Prostate gland (tissue), 2 donors: ENCODE data around the gene ECSIT. TPM values are rescaled to one million over a fixed set of nuclear protein-coding genes. Genes with fewer than 3 reads are reported as not detected.

Experiments
- DNase-seq: peaks from one replicate; pipeline ENCODE4 v3.0.0-alpha.2; 2019; ENCODE audit warnings: low spot score
- H3K27ac ChIP-seq, 2 donors: fragments of 200-600 bp; sonication (generic); 2 replicates each; pipeline ENCODE4 v1.5.1; 2017 to 2019
- H3K27me3 ChIP-seq: fragments of 200-600 bp; sonication (generic); replicated peaks from 2 replicates; pipeline ENCODE4 v1.5.1; 2019; ENCODE audit not compliant: insufficient read depth
- H3K36me3 ChIP-seq, 2 donors: fragments of 200-600 bp; sonication (generic); 1 replicate in 1 of 2; 2 replicates in 1 of 2; pipeline versions ENCODE4 v1.5.1 to v1.8.1; 2017 to 2019
- H3K4me1 ChIP-seq: fragments of 200-600 bp; sonication (generic); replicated peaks from 2 replicates; pipeline ENCODE4 v1.5.1; 2019
- H3K4me3 ChIP-seq, 2 donors: fragments of 200-600 bp; sonication (generic); 2 replicates each; pipeline ENCODE4 v1.5.1; 2017 to 2019
- H3K9me3 ChIP-seq: fragments of 200-600 bp; sonication (generic); 2 replicates; pipeline ENCODE4 v1.5.1; 2017
- CTCF ChIP-seq, 4 experiments: fragments of 200-600 bp in 2 of 4; fragments of 450-650 bp in 2 of 4; sonication (generic) in 2 of 4; IDR thresholded peaks; 1 replicate in 3 of 4; 2 replicates in 1 of 4; pipeline ENCODE4 v1.5.1; 2016 to 2019; ENCODE audit warnings: antibody characterized with exemption in 4 of 4, mild to moderate bottlenecking in 2 of 4, moderate library complexity in 2 of 4
- POLR2A ChIP-seq: fragments of 450-650 bp; IDR thresholded peaks from one replicate; pipeline ENCODE4 v1.6.1; 2016; ENCODE audit warnings: antibody characterized with exemption, mild to moderate bottlenecking
- POLR2AphosphoS5 ChIP-seq: sonication (generic); formaldehyde crosslinking; IDR thresholded peaks from one replicate; pipeline ENCODE4 v1.6.1; 2017; ENCODE audit warnings: antibody characterized with exemption
- WGBS: methylation state at CpG from one replicate; pipeline ENCODE4 v1.1.5; 2018; 5-methylcytosine and 5-hydroxymethylcytosine counted together
- intact Hi-C: fragments of 100-400 bp; cut with DNase I; formaldehyde crosslinking; loops from one replicate; pipeline ENCODE4 v1.14.2; 2022
- total RNA-seq, 2 donors: library from RNA; depleted of rRNA; stranded (reverse); fragments of >200 nt; gene quantifications; one replicate each; pipeline ENCODE4 v1.1.0, GENCODE V29; 2016

Gene ECSIT
- total RNA-seq, 2 donors from 2014 or later, result 93.0 to 94.7 TPM

GRCh38 chr19:11513946-11514345, 15.0 kb downstream of the ECSIT start:
- 92% methylated on average over 20 of the region's 20 CpGs for WGBS
- TF ChIP-seq CTCF (IDR thresholded peaks at IDR 0.05) (no peak), POLR2AphosphoS5 (no peak), POLR2A (no peak)
- DNase-seq, result no peak
- peaks cover 0 to 10% of the 10 kb centered on the region in 2 donors for H3K36me3 ChIP-seq
- no peaks in the 10 kb centered on the region for H3K4me1 ChIP-seq
- H3K27ac ChIP-seq, result no peak overlapping the region
- no peak overlapping the region for H3K4me3 ChIP-seq
- intact Hi-C loops, result no loop called here
- no peaks in the 10 kb centered on the region for H3K27me3 ChIP-seq
- no peaks in the 10 kb centered on the region for H3K9me3 ChIP-seq

GRCh38 chr19:11510444-11510843, 18.5 kb downstream of the ECSIT start:
- Histone ChIP-seq H3K36me3 (peaks cover 0 to 10% of the 10 kb centered on the region in 2 donors), H3K9me3 (no peaks in the 10 kb centered on the region), H3K27me3 (no peaks in the 10 kb centered on the region), H3K4me3 (no peak overlapping the region), H3K27ac (no peak overlapping the region), H3K4me1 (no peaks in the 10 kb centered on the region)
- no peak for DNase-seq
- TF ChIP-seq POLR2A, result no peak
- WGBS, result 95% methylated on average over 8 of the region's 8 CpGs
- intact Hi-C loops, result no loop called here

- Histone ChIP-seq H3K27me3 (no peaks in the 10 kb centered on the region), H3K9me3 (no peaks in the 10 kb centered on the region), H3K4me1 (peaks cover 6% of the 10 kb centered on the region), H3K36me3 (peaks cover 0 to 10% of the 10 kb centered on the region in 2 donors), H3K4me3 (no peak overlapping the region), H3K27ac (no peak overlapping the region)
- TF ChIP-seq POLR2A (no peak), POLR2AphosphoS5 (no peak), CTCF (IDR thresholded peaks at IDR 0.05) (no peak)
- 87% methylated on average over 18 of the region's 18 CpGs for WGBS
- intact Hi-C loops, result no loop called here
- no peak for DNase-seq
These were observed 21.4 kb downstream of the ECSIT start for GRCh38 chr19:11507370-11508078.

- Histone ChIP-seq H3K27me3 (no peaks in the 10 kb centered on the region), H3K4me3 (no peak overlapping the region), H3K4me1 (peaks cover 6% of the 10 kb centered on the region), H3K36me3 (peaks cover 0 to 10% of the 10 kb centered on the region in 2 donors), H3K9me3 (no peaks in the 10 kb centered on the region), H3K27ac (no peak overlapping the region)
- DNase-seq, result no peak
- intact Hi-C loops, result no loop called here
- no peak for TF ChIP-seq POLR2AphosphoS5
- TF ChIP-seq POLR2A, result no peak
- TF ChIP-seq CTCF (IDR thresholded peaks at IDR 0.05), result no peak
- 97% methylated on average over 6 of the region's 6 CpGs for whole genome bisulfite sequencing
These were observed 22.0 kb downstream of the ECSIT start for GRCh38 chr19:11506967-11507366.

- intact Hi-C loops, result no loop called here
- peak overlapping the region; percentile 90 for H3K4me3 ChIP-seq
- no peak for DNase-seq
These were observed 22.8 kb downstream of the ECSIT start for GRCh38 chr19:11506101-11506555.

More at GRCh38 chr19:11506101-11506555, 22.8 kb downstream of the ECSIT start:
- Histone ChIP-seq H3K4me1 (peaks cover 6% of the 10 kb centered on the region), H3K27me3 (no peaks in the 10 kb centered on the region), H3K27ac (peak overlapping the region; percentile 90 to 95), H3K36me3 (peaks cover 0 to 2% of the 10 kb centered on the region in 2 donors), H3K9me3 (no peaks in the 10 kb centered on the region)
- TF ChIP-seq POLR2AphosphoS5, result no peak
- WGBS, result 21% methylated on average over 20 of the region's 20 CpGs
